HG02973 (cell line): ENCODE data around the gene SLC66A1.

Experiments used
- ATAC-seq: cut with Tn5 transposase; IDR thresholded peaks from one replicate; pipeline ENCODE4 v1.9.1; 2021; ENCODE audit warnings: moderate library complexity; ENCODE audit not compliant: unreplicated experiment

SLC66A1 gene

DNA sequence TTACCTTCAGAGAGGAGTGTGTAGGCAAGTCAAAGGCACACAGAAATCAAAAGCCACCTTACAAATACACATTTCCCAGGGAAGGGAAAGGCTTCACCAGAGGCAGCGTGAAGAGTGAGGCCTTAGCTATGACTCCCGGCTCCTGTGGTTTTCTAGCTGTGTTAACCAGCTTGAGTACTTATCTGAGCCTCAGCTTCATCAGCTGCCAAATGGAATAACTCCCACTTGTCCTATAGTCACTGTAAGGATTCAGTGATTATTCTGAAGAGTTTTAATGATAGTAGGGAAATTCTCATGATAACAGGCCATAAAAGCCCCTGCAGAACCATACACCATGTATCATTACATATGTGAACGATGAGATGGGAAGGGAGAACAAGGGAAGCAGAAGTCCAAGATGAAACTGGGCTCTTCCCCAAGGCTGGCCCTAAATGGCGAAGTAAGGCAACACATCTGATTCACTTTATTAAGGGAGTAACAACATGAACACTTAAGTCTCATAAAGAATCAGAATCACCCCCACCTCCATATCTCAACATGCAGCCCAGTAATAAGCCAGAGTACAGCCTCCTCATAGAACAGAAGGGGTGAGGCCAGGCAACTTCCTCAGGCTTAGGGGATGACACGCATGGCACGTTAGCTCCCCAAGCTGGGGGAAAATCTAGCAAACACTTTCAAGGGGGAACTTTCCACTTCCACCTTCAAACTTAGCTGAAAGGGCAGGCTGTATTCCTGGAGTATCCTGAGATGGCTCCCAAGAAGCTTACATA lies 63.7 kb downstream of the SLC66A1 start:
- ATAC-seq, result no peak

DNA sequence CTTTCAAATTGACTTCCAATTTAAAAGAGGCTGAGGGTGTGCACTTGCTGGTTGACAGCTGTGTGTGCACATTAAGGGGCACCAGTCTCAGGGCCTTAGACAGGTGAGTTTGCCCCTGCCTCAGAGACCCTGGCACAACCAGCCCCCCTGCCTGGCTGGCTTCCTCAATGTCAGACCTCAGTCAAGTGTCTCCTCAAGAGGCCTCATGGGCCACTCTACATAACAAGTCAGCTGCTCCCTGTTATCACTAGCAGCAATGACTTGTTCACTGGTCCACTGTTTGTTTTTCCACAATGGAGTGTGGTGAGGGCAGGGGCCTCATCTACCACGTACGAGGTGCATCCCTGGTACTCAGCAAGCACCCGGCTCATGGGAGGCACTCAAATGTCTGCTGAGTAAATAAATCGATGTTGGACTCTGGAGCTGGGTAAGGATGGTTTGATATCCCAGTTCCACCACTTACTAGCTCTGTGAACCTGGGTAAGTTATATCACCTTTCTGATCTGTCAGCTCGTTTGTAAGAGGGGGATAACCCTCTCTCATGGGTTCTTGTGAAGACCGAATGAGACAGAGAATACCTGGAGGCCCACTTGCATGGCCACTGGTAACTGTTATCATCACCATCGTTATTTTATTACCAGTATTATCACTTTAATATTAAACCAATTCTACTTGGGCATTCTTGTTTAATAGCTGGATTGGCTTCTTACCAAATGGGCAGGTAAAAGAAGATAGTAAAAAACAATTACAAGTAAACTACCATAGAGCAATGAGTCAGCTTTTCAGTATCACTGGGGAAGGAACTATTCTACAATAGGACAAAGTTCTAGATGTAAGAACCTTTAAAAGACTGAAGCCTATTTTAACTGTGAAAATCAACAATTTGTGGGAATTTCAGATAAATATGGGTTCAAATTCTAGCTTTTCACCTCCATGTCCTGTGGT lies 64.6 kb downstream of the SLC66A1 start:
- ATAC-seq, result no peak

GRCh38 chr1:19377812-19378718 lies 65.9 kb downstream of the SLC66A1 start:
- no peak for ATAC-seq
